Smooth muscle cell (in vitro differentiated cells): Measurements from ENCODE around the gene CD79B. TPM values are rescaled to one million over a fixed set of nuclear protein-coding genes. Genes with fewer than 3 reads are reported as not detected.

Experiments
- DNase-seq: peaks from one replicate; lab custom pipeline; 2025; ENCODE audit not compliant: unreplicated experiment; lab: John Stamatoyannopoulos, UW
- H2AFZ ChIP-seq: fragments of 200-600 bp; sonication (generic); 2 replicates; pipeline ENCODE4 v1.6.0; 2016; ENCODE audit warnings: antibody characterized with exemption, low read depth, mild to moderate bottlenecking
- H3F3A ChIP-seq: fragments of 200-600 bp; sonication (generic); 2 replicates; pipeline ENCODE4 v1.6.0; 2017; ENCODE audit warnings: antibody characterized with exemption, low read depth
- H3K27ac ChIP-seq: fragments of 200-600 bp; sonication (generic); 2 replicates; pipeline ENCODE4 v1.5.1; 2016; ENCODE audit warnings: low read depth, mild to moderate bottlenecking
- H3K27me3 ChIP-seq: fragments of 200-600 bp; sonication (generic); 2 replicates; pipeline ENCODE4 v1.6.1; 2016; ENCODE audit warnings: low read depth, mild to moderate bottlenecking
- H3K36me3 ChIP-seq: fragments of 200-600 bp; sonication (generic); 2 replicates; pipeline ENCODE4 v1.5.1; 2016; ENCODE audit warnings: low read depth
- H3K4me1 ChIP-seq: fragments of 200-600 bp; sonication (generic); 2 replicates; pipeline ENCODE4 v1.5.1; 2016; ENCODE audit warnings: low read depth
- H3K4me2 ChIP-seq: fragments of 200-600 bp; sonication (generic); 2 replicates; pipeline ENCODE4 v1.6.0; 2016; ENCODE audit warnings: mild to moderate bottlenecking
- H3K4me3 ChIP-seq: fragments of 200-600 bp; sonication (generic); 2 replicates; pipeline ENCODE4 v1.5.1; 2016; ENCODE audit warnings: mild to moderate bottlenecking
- H3K79me2 ChIP-seq: fragments of 200-600 bp; sonication (generic); 2 replicates; pipeline ENCODE4 v1.6.0; 2016; ENCODE audit warnings: low read depth, mild to moderate bottlenecking
- H3K9ac ChIP-seq: fragments of 200-600 bp; sonication (generic); 2 replicates; pipeline ENCODE4 v1.6.0; 2016; ENCODE audit warnings: low read depth
- H3K9me3 ChIP-seq: fragments of 200-600 bp; sonication (generic); replicated peaks from 2 replicates; pipeline ENCODE4 v1.5.1; 2016; ENCODE audit warnings: low read depth
- H4K20me1 ChIP-seq: fragments of 200-600 bp; sonication (generic); 2 replicates; pipeline ENCODE4 v1.6.0; 2016; ENCODE audit warnings: low read depth
- WGBS: methylation state at CpG from one replicate; pipeline ENCODE4 v1.1.7; 2016; ENCODE audit warnings: low lambda C conversion rate; 5-methylcytosine and 5-hydroxymethylcytosine counted together
- polyA plus RNA-seq: library from polyadenylated mRNA; unstranded; fragments of >200 nt; fragmentation: Nextera tagmentation; extraction: Ambion mirVana; gene quantifications from 2 replicates; pipeline ENCODE4 v1.2.1, GENCODE V29; 2016
- total RNA-seq: library from RNA; depleted of rRNA; stranded (reverse); fragments of >200 nt; gene quantifications from 2 replicates; pipeline ENCODE4 v1.2.3, GENCODE V29; 2014
- TF ChIP-seq, protein P1 (sequence below): fragments of 200-600 bp; sonication (generic); IDR thresholded peaks from 2 replicates; pipeline ENCODE4 v1.5.1; 2017; ENCODE audit warnings: borderline replicate concordance, mild to moderate bottlenecking, antibody characterized with exemption; ENCODE audit not compliant: insufficient read depth, poor library complexity, severe bottlenecking

CD79B gene
- total and polyA plus RNA-seq, 2 experiments from 2014 or later = not detected

DNA sequence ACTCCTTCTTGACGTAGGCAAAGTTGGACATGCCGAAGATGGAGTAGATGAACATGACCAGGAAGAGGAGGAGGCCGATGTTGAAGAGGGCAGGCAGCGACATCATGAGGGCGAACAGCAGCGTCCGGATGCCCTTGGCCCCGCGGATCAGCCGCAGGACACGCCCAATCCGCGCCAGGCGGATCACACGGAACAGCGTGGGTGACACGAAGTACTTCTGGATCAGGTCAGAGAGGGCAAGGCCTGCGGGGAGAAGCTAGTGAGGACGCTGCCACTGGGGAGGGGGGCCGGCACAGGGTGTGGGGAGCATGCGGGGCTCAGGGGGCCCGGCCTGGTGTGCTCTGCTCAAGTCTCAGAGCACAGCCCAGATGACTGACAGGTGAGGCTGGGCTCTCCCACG, 9.6 kb upstream of the CD79B start:
- H3K27ac ChIP-seq = no peak overlapping the region
- no peaks in the 10 kb centered on the region for H3K27me3 ChIP-seq
- TF ChIP-seq, protein P1, sequence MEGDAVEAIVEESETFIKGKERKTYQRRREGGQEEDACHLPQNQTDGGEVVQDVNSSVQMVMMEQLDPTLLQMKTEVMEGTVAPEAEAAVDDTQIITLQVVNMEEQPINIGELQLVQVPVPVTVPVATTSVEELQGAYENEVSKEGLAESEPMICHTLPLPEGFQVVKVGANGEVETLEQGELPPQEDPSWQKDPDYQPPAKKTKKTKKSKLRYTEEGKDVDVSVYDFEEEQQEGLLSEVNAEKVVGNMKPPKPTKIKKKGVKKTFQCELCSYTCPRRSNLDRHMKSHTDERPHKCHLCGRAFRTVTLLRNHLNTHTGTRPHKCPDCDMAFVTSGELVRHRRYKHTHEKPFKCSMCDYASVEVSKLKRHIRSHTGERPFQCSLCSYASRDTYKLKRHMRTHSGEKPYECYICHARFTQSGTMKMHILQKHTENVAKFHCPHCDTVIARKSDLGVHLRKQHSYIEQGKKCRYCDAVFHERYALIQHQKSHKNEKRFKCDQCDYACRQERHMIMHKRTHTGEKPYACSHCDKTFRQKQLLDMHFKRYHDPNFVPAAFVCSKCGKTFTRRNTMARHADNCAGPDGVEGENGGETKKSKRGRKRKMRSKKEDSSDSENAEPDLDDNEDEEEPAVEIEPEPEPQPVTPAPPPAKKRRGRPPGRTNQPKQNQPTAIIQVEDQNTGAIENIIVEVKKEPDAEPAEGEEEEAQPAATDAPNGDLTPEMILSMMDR = no peak
- no peak overlapping the region for H3K4me3 ChIP-seq
- H4K20me1 ChIP-seq = no peaks in the 10 kb centered on the region
- H3K9me3 ChIP-seq = no peaks in the 10 kb centered on the region
- no peaks in the 10 kb centered on the region for H3K4me1 ChIP-seq
- H3K4me2 ChIP-seq = no peak overlapping the region
- H3K9ac ChIP-seq = no peak overlapping the region
- no peaks in the 10 kb centered on the region for H3K36me3 ChIP-seq
- no peaks in the 10 kb centered on the region for H3F3A ChIP-seq
- H2AFZ ChIP-seq = no peak overlapping the region
- no peak for DNase-seq
- H3K79me2 ChIP-seq = no peaks in the 10 kb centered on the region
- 94% methylated on average over 23 of the region's 23 CpGs for WGBS

DNA sequence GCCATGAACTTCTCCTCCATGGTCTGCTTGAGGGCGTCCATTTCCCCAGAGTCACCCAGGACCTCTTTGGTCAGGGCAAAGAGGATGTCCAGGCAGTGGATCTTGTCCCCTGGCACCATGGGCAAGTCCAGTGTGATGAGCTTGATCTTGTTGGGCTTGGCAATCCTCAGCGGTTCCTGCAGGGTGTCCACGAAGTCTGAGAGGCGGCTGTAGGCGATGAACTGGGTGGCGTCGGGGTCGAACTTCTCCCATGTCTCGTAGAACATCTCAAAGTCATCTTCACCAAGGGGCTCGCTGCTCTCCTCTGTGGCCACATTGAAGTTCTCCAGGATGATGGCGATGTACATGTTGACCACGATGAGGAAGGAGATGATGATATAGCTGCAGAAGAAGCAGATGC, 9.0 kb upstream of the CD79B start:
- TF ChIP-seq, protein P1 = no peak
- no peaks in the 10 kb centered on the region for H3K79me2 ChIP-seq
- WGBS = 93% methylated on average over 12 of the region's 12 CpGs
- H4K20me1 ChIP-seq = no peaks in the 10 kb centered on the region
- no peak overlapping the region for H3K9ac ChIP-seq
- H2AFZ ChIP-seq = no peak overlapping the region
- no peak for DNase-seq
- H3K9me3 ChIP-seq = no peaks in the 10 kb centered on the region
- H3F3A ChIP-seq = no peaks in the 10 kb centered on the region
- H3K27me3 ChIP-seq = no peaks in the 10 kb centered on the region
- no peaks in the 10 kb centered on the region for H3K36me3 ChIP-seq
- no peak overlapping the region for H3K4me3 ChIP-seq
- H3K27ac ChIP-seq = no peak overlapping the region
- H3K4me2 ChIP-seq = no peak overlapping the region
- H3K4me1 ChIP-seq = no peaks in the 10 kb centered on the region

DNA sequence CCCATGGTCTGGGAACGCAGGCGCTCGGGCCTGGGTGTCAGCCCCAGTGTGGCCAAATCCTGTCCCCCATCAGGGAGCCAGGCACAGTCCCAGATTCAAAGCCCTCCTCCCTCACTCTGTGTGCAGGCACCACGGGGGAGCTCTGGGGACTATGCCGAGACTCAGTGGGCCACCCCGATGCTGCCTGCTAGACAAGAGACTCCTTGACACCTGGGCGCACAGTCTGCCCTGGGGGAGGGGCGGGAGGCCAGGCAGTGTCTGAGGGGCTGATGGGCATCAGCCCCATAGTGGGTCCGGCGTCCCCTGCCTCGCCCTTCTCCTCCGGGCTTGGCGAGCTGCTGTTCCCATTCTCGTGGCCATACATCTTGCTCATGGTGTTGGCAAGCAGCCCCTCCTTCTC, 8.5 kb upstream of the CD79B start:
- H3K4me3 ChIP-seq = no peak overlapping the region
- H3K27me3 ChIP-seq = no peaks in the 10 kb centered on the region
- no peaks in the 10 kb centered on the region for H3K36me3 ChIP-seq
- no peaks in the 10 kb centered on the region for H3K79me2 ChIP-seq
- 96% methylated on average over 14 of the region's 14 CpGs for WGBS
- no peaks in the 10 kb centered on the region for H3K4me1 ChIP-seq
- H3K9me3 ChIP-seq = no peaks in the 10 kb centered on the region
- no peak overlapping the region for H2AFZ ChIP-seq
- no peak for DNase-seq
- H3F3A ChIP-seq = no peaks in the 10 kb centered on the region
- TF ChIP-seq, protein P1 = no peak
- no peak overlapping the region for H3K9ac ChIP-seq
- H3K27ac ChIP-seq = no peak overlapping the region
- no peak overlapping the region for H3K4me2 ChIP-seq
- H4K20me1 ChIP-seq = no peaks in the 10 kb centered on the region

DNA sequence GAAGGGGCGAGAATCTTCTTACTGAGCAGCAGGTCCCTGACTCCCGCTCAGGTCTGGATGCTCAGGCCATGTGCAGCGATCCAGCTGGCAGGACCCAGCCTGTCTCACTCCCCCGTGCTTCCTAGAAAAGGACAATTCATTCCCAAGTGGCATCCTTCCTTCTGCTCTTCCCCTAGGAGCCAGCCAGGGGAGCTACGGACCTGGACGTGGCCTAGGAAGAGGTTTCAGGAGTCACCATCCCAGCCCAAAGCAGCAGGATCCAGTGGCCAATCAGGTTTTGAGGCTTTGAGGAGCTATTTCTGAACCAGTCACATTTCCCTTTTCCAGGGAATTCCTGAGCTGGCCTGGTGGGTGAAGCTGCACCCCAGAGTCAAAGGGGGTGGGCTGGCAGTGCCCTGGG, 7.8 kb upstream of the CD79B start:
- Histone ChIP-seq H3K79me2 (no peaks in the 10 kb centered on the region), H3K4me3 (no peak overlapping the region), H3K9me3 (no peaks in the 10 kb centered on the region), H3K27me3 (no peaks in the 10 kb centered on the region), H3K4me2 (no peak overlapping the region), H4K20me1 (no peaks in the 10 kb centered on the region), H3K4me1 (no peaks in the 10 kb centered on the region), H2AFZ (no peak overlapping the region), H3K9ac (no peak overlapping the region), H3F3A (no peaks in the 10 kb centered on the region), H3K27ac (no peak overlapping the region), H3K36me3 (no peaks in the 10 kb centered on the region)
- DNase-seq = no peak
- TF ChIP-seq, protein P1 = no peak
- 88% methylated on average over 6 of the region's 6 CpGs for WGBS
